GM20000 (cell line): ENCODE measurements around the gene TBX1.
A peak's percentile ranks its signal among the peaks of the same experiment; 100 is the strongest.

Experiments
- DNase-seq: peaks from one replicate; pipeline ENCODE4 v3.0.0; 2012; ENCODE audit warnings: low spot score
- CTCF ChIP-seq: IDR thresholded peaks from 2 replicates; pipeline ENCODE4 v1.5.1; 2012; ENCODE audit warnings: mild to moderate bottlenecking, control low read depth; ENCODE audit errors: extremely low read depth, missing control alignments

Gene TBX1

GRCh38 chr22:19730655-19731360, 29.8 kb upstream of the TBX1 start:
- TF ChIP-seq CTCF = peak; percentile 84
- DNase-seq = peak; percentile 93

- DNase-seq = no peak
- no peak for TF ChIP-seq CTCF
Measured at GRCh38 chr22:19731361-19732135, 29.0 kb upstream of the TBX1 start.

GRCh38 chr22:19732403-19733113, 28.0 kb upstream of the TBX1 start:
- no peak for DNase-seq

GRCh38 chr22:19733755-19734154, 26.8 kb upstream of the TBX1 start:
- no peak for TF ChIP-seq CTCF
- no peak for DNase-seq

More at GRCh38 chr22:19732403-19733113, 28.0 kb upstream of the TBX1 start:
- no peak for TF ChIP-seq CTCF

DNA sequence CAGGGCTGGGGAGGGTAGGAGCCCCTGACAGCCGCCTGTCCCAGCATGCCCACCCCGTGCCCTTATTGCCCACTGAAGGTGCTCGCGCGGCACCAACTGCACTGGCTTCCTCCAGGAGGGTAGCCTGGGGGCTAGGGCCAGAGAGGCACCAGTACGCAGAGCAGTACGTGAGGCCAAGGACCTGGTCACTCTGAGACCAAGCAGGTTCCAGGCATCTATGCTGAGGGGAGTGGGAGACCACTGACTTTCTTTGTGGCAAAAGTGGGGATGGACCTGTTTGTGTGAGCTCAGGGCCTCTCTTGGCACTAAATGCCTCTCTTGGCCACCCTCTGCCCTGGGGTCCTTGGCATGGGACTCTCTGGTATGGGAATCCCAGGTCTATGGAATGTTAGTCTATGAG, 26.4 kb upstream of the TBX1 start:
- no peak for TF ChIP-seq CTCF

DNA sequence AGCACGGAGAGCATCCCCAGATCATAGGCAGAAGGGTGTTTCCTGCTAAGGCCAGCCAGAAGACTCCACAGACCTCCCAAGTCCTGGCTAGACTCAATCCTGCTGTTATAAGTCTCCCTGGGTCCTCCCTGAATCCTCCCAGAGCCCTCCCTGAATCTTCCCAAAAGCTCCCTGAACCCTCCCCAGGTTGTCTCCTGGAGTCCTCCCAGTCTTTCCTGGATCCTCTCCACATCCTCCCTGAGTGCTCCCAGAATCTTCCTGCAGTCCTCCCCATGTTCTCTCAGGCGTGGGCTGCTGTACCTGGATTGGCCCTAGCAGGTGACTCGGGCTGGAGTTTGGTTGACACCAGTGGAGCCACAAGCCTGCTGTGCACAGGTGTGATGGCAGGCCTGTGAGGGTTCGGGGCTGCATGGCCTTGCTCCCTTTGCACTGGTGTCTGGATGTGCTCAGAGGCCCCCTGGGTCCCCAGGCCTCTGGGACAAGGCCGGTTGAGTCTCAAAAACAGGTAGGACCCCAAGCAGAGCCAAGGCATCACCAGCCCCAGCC, 25.7 kb upstream of the TBX1 start:
- DNase-seq = no peak
- TF ChIP-seq CTCF = no peak

More for the DNA sequence above, 26.4 kb upstream of the TBX1 start:
- DNase-seq = no peak
